ENCODE data around the gene LBP.

The LBP gene

DNA sequence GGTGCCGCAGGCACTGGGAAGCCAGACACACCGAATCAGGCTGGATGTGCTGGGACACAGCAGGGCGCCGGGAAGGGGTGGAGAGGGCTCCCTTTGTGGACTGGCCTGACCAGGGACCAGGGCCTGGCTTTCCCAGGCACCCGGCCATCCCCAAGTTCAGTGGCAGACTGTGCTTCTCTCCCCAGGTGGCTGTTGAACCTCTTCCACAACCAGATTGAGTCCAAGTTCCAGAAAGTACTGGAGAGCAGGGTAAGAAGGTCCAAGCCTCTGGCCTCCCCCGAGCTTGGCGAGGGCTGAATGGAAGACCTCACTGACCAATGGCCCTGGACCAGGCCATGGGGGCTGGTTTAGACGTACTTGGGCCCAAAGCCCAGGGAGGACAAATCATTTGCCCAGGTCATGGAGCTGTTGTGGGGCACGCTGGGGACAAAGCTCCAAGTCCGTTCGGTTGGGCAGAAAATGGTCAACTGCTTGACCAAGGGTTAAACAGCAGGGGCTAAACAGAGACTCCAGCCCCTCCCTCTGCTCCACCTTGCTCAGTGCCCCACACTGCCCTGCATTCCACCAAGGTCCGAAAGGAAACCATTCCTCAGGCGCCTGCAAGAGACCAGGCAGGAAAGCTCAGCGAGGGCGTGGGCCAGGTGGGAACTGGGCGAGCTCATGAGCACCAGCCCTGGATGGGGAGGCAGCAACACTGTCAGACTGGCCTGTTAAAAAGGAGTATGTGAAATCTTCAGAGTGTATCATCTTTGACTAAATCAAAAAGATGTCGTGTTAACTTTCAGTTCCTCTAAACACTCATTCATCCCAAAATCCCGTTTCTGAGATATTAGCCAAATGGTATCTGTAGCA, 9.1 kb downstream of the LBP start:
- Histone ChIP-seq H3K79me2 (ENCODE audit: insufficient read depth, low read length) (no peaks in the 10 kb centered on the region), H3K9me3 (ENCODE audit: low read length) (no peaks in the 10 kb centered on the region), H3K27me3 (ENCODE audit: insufficient read depth, low read length) (no peaks in the 10 kb centered on the region), H3K9ac (ENCODE audit: low read length) (no peak overlapping the region), H2AFZ (ENCODE audit: low read length) (no peak overlapping the region), H3F3A (ENCODE audit: insufficient read depth, low read length) (no peaks in the 10 kb centered on the region), H4K20me1 (ENCODE audit: insufficient read depth, low read length) (no peaks in the 10 kb centered on the region), H3K4me2 (ENCODE audit: low read length) (no peak overlapping the region), H3K27ac (ENCODE audit: low read depth, low read length, poor library complexity, severe bottlenecking) (no peak overlapping the region), H3K36me3 (ENCODE audit: insufficient read depth, low read length) (no peaks in the 10 kb centered on the region), H3K9me2 (ENCODE audit: low read depth, low read length) (no peaks in the 10 kb centered on the region), H3K4me1 (ENCODE audit: insufficient read depth, low read length, severe bottlenecking) (no peaks in the 10 kb centered on the region), H3K4me3 (ENCODE audit: low read depth, low read length, poor library complexity, severe bottlenecking) (no peak overlapping the region)
- TF ChIP-seq, protein P1, sequence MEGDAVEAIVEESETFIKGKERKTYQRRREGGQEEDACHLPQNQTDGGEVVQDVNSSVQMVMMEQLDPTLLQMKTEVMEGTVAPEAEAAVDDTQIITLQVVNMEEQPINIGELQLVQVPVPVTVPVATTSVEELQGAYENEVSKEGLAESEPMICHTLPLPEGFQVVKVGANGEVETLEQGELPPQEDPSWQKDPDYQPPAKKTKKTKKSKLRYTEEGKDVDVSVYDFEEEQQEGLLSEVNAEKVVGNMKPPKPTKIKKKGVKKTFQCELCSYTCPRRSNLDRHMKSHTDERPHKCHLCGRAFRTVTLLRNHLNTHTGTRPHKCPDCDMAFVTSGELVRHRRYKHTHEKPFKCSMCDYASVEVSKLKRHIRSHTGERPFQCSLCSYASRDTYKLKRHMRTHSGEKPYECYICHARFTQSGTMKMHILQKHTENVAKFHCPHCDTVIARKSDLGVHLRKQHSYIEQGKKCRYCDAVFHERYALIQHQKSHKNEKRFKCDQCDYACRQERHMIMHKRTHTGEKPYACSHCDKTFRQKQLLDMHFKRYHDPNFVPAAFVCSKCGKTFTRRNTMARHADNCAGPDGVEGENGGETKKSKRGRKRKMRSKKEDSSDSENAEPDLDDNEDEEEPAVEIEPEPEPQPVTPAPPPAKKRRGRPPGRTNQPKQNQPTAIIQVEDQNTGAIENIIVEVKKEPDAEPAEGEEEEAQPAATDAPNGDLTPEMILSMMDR (IDR thresholded peaks at IDR 0.05; ENCODE audit: low read length), result no peak
- TF ChIP-seq EZH2 (IDR thresholded peaks at IDR 0.05; ENCODE audit: borderline replicate concordance, low read length), result no peak

DNA sequence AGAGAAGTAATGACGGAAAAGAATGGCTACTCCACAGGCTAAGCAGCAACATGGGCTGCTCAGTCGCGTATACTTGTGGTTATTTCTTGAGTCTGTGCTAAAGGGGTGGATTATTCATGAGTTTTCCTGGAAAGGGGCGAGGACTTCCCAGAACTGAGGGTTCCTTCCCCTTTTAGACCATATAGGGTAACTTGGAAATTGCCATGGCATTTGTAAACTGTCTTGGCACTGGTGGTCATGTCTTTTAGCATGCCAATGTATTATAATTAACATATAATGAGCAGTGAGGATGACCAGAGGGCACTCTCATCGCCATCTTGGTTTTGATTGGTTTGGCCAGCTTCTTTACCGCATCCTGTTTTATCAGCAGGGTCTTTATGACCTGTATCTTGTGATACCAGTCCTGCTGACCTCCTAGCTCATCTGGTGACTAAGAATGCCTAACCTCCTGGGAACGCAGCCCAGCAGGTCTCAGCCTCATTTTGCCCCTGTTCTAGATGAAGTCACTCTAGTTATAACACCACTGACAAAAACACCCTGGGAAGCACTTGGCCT, 11.4 kb downstream of the LBP start:
- no peaks in the 10 kb centered on the region for H3K9me2 ChIP-seq (ENCODE audit: low read depth, low read length)
- H3K36me3 ChIP-seq (ENCODE audit: insufficient read depth, low read length), result no peaks in the 10 kb centered on the region
- no peaks in the 10 kb centered on the region for H3F3A ChIP-seq (ENCODE audit: insufficient read depth, low read length)
- no peaks in the 10 kb centered on the region for H3K4me1 ChIP-seq (ENCODE audit: insufficient read depth, low read length, severe bottlenecking)
- TF ChIP-seq, protein P1 (IDR thresholded peaks at IDR 0.05; ENCODE audit: low read length), result no peak
- no peak for TF ChIP-seq EZH2 (IDR thresholded peaks at IDR 0.05; ENCODE audit: borderline replicate concordance, low read length)
- no peaks in the 10 kb centered on the region for H3K27me3 ChIP-seq (ENCODE audit: insufficient read depth, low read length)
- no peak overlapping the region for H3K9ac ChIP-seq (ENCODE audit: low read length)
- H3K4me3 ChIP-seq (ENCODE audit: low read depth, low read length, poor library complexity, severe bottlenecking), result no peak overlapping the region
- H4K20me1 ChIP-seq (ENCODE audit: insufficient read depth, low read length), result no peaks in the 10 kb centered on the region
- no peak overlapping the region for H3K4me2 ChIP-seq (ENCODE audit: low read length)
- H3K9me3 ChIP-seq (ENCODE audit: low read length), result no peaks in the 10 kb centered on the region
- no peaks in the 10 kb centered on the region for H3K79me2 ChIP-seq (ENCODE audit: insufficient read depth, low read length)
- H2AFZ ChIP-seq (ENCODE audit: low read length), result no peak overlapping the region
- no peak overlapping the region for H3K27ac ChIP-seq (ENCODE audit: low read depth, low read length, poor library complexity, severe bottlenecking)

DNA sequence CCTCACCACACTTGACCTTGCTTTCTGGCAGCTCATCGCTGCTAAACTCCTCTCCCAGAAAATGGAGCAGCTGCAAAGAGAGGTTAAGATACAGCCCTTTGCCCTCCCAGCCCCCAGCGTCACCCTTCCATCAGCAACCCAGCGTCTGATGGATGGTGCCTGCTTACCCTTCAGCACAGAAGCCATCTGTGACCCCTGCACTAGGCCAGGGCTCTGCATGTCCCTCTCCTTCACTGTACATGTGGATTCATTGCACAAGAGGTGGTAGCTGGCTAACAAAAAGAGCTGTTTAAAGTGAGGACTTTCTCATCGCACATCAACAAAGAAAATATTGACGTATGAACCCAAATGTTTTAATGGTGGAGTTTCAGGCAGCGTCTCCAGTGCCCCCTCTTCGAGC, 12.3 kb downstream of the LBP start:
- no peaks in the 10 kb centered on the region for H3K36me3 ChIP-seq (ENCODE audit: insufficient read depth, low read length)
- no peaks in the 10 kb centered on the region for H3K27me3 ChIP-seq (ENCODE audit: insufficient read depth, low read length)
- no peak overlapping the region for H3K9ac ChIP-seq (ENCODE audit: low read length)
- H4K20me1 ChIP-seq (ENCODE audit: insufficient read depth, low read length), result no peaks in the 10 kb centered on the region
- TF ChIP-seq, protein P1 (IDR thresholded peaks at IDR 0.05; ENCODE audit: low read length), result no peak
- no peak for TF ChIP-seq EZH2 (IDR thresholded peaks at IDR 0.05; ENCODE audit: borderline replicate concordance, low read length)
- no peak overlapping the region for H3K4me2 ChIP-seq (ENCODE audit: low read length)
- H3F3A ChIP-seq (ENCODE audit: insufficient read depth, low read length), result no peaks in the 10 kb centered on the region
- no peak overlapping the region for H2AFZ ChIP-seq (ENCODE audit: low read length)
- H3K79me2 ChIP-seq (ENCODE audit: insufficient read depth, low read length), result no peaks in the 10 kb centered on the region
- no peaks in the 10 kb centered on the region for H3K4me1 ChIP-seq (ENCODE audit: insufficient read depth, low read length, severe bottlenecking)
- H3K27ac ChIP-seq (ENCODE audit: low read depth, low read length, poor library complexity, severe bottlenecking), result no peak overlapping the region
- H3K9me3 ChIP-seq (ENCODE audit: low read length), result no peaks in the 10 kb centered on the region
- no peaks in the 10 kb centered on the region for H3K9me2 ChIP-seq (ENCODE audit: low read depth, low read length)
- H3K4me3 ChIP-seq (ENCODE audit: low read depth, low read length, poor library complexity, severe bottlenecking), result no peak overlapping the region

Measured in OCI-LY1 (cell line).